Smooth muscle cell (in vitro differentiated cells): Measurements from ENCODE around the gene MMP13. TPM values are rescaled to one million over a fixed set of nuclear protein-coding genes. Genes with fewer than 3 reads are reported as not detected.
A peak's percentile ranks its signal among the peaks of the same experiment; 100 is the strongest.

Source experiments
- DNase-seq: peaks from one replicate; lab custom pipeline; 2025; ENCODE audit not compliant: unreplicated experiment; lab: John Stamatoyannopoulos, UW
- H2AFZ ChIP-seq: fragments of 200-600 bp; sonication (generic); 2 replicates; pipeline ENCODE4 v1.6.0; 2016; ENCODE audit warnings: antibody characterized with exemption, low read depth, mild to moderate bottlenecking
- H3F3A ChIP-seq: fragments of 200-600 bp; sonication (generic); 2 replicates; pipeline ENCODE4 v1.6.0; 2017; ENCODE audit warnings: antibody characterized with exemption, low read depth
- H3K27ac ChIP-seq: fragments of 200-600 bp; sonication (generic); 2 replicates; pipeline ENCODE4 v1.5.1; 2016; ENCODE audit warnings: low read depth, mild to moderate bottlenecking
- H3K27me3 ChIP-seq: fragments of 200-600 bp; sonication (generic); 2 replicates; pipeline ENCODE4 v1.6.1; 2016; ENCODE audit warnings: low read depth, mild to moderate bottlenecking
- H3K36me3 ChIP-seq: fragments of 200-600 bp; sonication (generic); 2 replicates; pipeline ENCODE4 v1.5.1; 2016; ENCODE audit warnings: low read depth
- H3K4me1 ChIP-seq: fragments of 200-600 bp; sonication (generic); 2 replicates; pipeline ENCODE4 v1.5.1; 2016; ENCODE audit warnings: low read depth
- H3K4me2 ChIP-seq: fragments of 200-600 bp; sonication (generic); 2 replicates; pipeline ENCODE4 v1.6.0; 2016; ENCODE audit warnings: mild to moderate bottlenecking
- H3K4me3 ChIP-seq: fragments of 200-600 bp; sonication (generic); 2 replicates; pipeline ENCODE4 v1.5.1; 2016; ENCODE audit warnings: mild to moderate bottlenecking
- H3K79me2 ChIP-seq: fragments of 200-600 bp; sonication (generic); 2 replicates; pipeline ENCODE4 v1.6.0; 2016; ENCODE audit warnings: low read depth, mild to moderate bottlenecking
- H3K9ac ChIP-seq: fragments of 200-600 bp; sonication (generic); 2 replicates; pipeline ENCODE4 v1.6.0; 2016; ENCODE audit warnings: low read depth
- H3K9me3 ChIP-seq: fragments of 200-600 bp; sonication (generic); replicated peaks from 2 replicates; pipeline ENCODE4 v1.5.1; 2016; ENCODE audit warnings: low read depth
- H4K20me1 ChIP-seq: fragments of 200-600 bp; sonication (generic); 2 replicates; pipeline ENCODE4 v1.6.0; 2016; ENCODE audit warnings: low read depth
- WGBS: methylation state at CpG from one replicate; pipeline ENCODE4 v1.1.7; 2016; ENCODE audit warnings: low lambda C conversion rate; 5-methylcytosine and 5-hydroxymethylcytosine counted together
- polyA plus RNA-seq: library from polyadenylated mRNA; unstranded; fragments of >200 nt; fragmentation: Nextera tagmentation; extraction: Ambion mirVana; gene quantifications from 2 replicates; pipeline ENCODE4 v1.2.1, GENCODE V29; 2016
- total RNA-seq: library from RNA; depleted of rRNA; stranded (reverse); fragments of >200 nt; gene quantifications from 2 replicates; pipeline ENCODE4 v1.2.3, GENCODE V29; 2014
- TF ChIP-seq, protein P1 (sequence below): fragments of 200-600 bp; sonication (generic); IDR thresholded peaks from 2 replicates; pipeline ENCODE4 v1.5.1; 2017; ENCODE audit warnings: borderline replicate concordance, mild to moderate bottlenecking, antibody characterized with exemption; ENCODE audit not compliant: insufficient read depth, poor library complexity, severe bottlenecking

Gene MMP13
- total and polyA plus RNA-seq, 2 experiments from 2014 or later = 0.72 to 2.0 TPM

DNA sequence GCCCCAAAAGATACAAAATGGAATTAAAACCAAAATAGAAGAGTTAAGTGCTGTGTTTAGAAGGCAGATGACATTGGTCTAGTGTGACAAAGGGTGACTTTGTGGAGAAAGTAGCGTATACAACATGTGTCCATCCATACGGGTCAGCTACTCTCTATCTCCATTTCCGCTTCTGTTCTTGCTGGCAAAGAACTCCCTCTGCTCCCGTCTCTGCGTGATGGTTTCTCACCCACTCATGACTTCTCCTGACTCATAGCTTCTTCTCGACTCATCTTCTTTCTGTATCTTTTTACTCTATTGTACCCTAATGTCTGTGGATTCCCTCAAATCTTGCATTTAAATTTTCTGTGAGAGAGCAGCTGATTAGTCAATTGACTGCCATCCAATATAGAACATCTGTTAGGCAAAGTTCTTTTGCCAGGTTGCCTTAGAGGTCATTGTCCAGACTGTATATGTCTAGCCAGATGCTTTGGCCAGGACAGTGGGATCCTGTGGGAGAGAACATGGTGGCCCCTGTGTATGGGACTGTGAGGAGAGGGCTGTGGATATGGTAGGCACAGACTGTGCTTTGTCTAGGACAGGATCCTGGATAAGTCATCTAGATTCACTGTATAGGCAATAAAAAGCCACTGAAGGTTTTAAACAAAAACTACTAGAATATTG lies 28.4 kb downstream of the MMP13 start:
- H3K4me3 ChIP-seq = no peak overlapping the region
- H3K79me2 ChIP-seq = no peaks in the 10 kb centered on the region
- H2AFZ ChIP-seq = no peak overlapping the region
- H3K27ac ChIP-seq = no peak overlapping the region
- no peak for DNase-seq
- 67% methylated on average over 6 of the region's 6 CpGs for WGBS
- peaks cover 7% of the 10 kb centered on the region for H3K27me3 ChIP-seq
- no peaks in the 10 kb centered on the region for H3K9me3 ChIP-seq
- H3F3A ChIP-seq = no peaks in the 10 kb centered on the region
- peaks cover 7% of the 10 kb centered on the region for H3K4me1 ChIP-seq
- H4K20me1 ChIP-seq = no peaks in the 10 kb centered on the region
- H3K9ac ChIP-seq = no peak overlapping the region
- H3K4me2 ChIP-seq = no peak overlapping the region
- TF ChIP-seq, protein P1, sequence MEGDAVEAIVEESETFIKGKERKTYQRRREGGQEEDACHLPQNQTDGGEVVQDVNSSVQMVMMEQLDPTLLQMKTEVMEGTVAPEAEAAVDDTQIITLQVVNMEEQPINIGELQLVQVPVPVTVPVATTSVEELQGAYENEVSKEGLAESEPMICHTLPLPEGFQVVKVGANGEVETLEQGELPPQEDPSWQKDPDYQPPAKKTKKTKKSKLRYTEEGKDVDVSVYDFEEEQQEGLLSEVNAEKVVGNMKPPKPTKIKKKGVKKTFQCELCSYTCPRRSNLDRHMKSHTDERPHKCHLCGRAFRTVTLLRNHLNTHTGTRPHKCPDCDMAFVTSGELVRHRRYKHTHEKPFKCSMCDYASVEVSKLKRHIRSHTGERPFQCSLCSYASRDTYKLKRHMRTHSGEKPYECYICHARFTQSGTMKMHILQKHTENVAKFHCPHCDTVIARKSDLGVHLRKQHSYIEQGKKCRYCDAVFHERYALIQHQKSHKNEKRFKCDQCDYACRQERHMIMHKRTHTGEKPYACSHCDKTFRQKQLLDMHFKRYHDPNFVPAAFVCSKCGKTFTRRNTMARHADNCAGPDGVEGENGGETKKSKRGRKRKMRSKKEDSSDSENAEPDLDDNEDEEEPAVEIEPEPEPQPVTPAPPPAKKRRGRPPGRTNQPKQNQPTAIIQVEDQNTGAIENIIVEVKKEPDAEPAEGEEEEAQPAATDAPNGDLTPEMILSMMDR = no peak
- H3K36me3 ChIP-seq = no peaks in the 10 kb centered on the region

DNA sequence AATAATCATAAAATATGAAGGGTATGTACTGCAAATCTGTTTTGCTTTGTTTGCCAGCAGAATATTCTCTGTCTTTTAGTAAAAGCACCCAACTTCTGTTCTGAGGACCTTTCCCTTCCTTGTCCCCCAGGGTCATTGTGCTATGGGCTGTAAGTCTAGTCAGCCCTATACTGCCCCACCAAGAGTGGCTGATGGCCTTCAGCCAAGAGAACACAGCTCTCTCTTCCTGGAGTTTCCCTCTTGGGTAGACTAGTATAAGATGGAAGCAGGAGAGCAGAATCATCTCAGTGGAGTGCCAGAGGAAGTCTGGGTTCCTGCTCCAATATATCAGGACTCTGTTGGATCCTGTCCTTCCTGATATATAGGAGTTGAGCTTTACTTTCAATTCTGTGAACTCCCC lies 29.0 kb downstream of the MMP13 start:
- Histone ChIP-seq H4K20me1 (no peaks in the 10 kb centered on the region), H3K79me2 (no peaks in the 10 kb centered on the region), H3F3A (no peaks in the 10 kb centered on the region), H3K9ac (no peak overlapping the region), H3K4me2 (no peak overlapping the region), H3K36me3 (no peaks in the 10 kb centered on the region), H3K27me3 (peaks cover 5% of the 10 kb centered on the region), H3K27ac (no peak overlapping the region), H3K9me3 (no peaks in the 10 kb centered on the region), H2AFZ (no peak overlapping the region), H3K4me3 (no peak overlapping the region), H3K4me1 (peaks cover 7% of the 10 kb centered on the region)
- TF ChIP-seq, protein P1 = no peak
- no peak for DNase-seq

DNA sequence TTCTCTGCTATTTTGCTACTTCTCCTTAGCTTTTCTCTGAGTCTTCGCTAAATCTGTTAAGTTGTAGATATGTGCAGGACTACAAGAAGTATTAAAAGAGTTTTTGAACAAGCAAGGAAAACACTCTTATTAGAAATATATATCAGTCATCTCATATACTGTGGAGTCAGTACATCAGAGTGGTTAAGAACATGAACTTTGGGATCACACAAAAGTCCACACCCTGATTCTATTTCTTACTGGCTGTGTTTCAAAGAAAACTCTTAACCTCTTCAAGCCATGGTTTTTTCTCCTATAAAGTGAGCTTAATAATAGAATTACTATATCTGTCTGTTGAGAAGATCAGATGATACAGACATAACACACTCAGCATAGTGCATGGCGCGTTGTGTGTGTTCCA lies 29.5 kb downstream of the MMP13 start:
- Histone ChIP-seq H3K4me3 (no peak overlapping the region), H4K20me1 (no peaks in the 10 kb centered on the region), H3K79me2 (no peaks in the 10 kb centered on the region), H3K27me3 (no peaks in the 10 kb centered on the region), H3K4me2 (no peak overlapping the region), H3F3A (no peaks in the 10 kb centered on the region), H3K9me3 (no peaks in the 10 kb centered on the region), H3K36me3 (no peaks in the 10 kb centered on the region), H3K9ac (no peak overlapping the region), H3K27ac (no peak overlapping the region), H2AFZ (no peak overlapping the region), H3K4me1 (peaks cover 7% of the 10 kb centered on the region)
- TF ChIP-seq, protein P1 = no peak
- no peak for DNase-seq
- WGBS = 97% methylated on average over 3 of the region's 3 CpGs

DNA sequence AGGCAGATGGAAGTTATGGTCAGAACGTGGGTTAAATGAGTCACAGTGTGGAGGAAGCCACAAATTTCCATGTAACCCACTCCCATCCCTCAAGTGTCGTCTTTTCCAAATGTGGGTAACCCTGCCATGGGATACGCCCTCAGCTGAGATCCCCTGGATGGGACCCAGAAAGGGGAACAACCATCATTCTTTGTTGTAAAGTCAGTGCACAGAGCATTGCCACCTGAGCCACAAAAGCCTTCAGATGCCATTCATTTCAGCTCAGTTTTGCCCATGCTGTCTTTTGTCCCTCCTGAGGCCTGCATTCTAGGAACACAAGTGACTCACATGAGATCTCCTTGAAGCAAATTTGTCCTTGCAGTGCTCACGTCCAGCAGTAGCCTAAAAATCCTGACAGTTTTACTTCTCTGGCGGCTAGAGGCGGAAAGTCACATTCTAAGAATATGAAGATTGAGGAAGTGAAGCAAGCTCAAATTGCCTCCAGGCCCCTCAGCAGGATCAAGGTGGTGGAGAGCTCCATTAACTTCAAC lies 30.6 kb downstream of the MMP13 start:
- Histone ChIP-seq H2AFZ (no peak overlapping the region), H3K4me1 (peaks cover 7% of the 10 kb centered on the region), H3K36me3 (no peaks in the 10 kb centered on the region), H3K27me3 (no peaks in the 10 kb centered on the region), H3K4me2 (peak overlapping the region; percentile 29), H3K9me3 (no peaks in the 10 kb centered on the region), H4K20me1 (no peaks in the 10 kb centered on the region), H3K79me2 (no peaks in the 10 kb centered on the region), H3K27ac (no peak overlapping the region), H3K4me3 (no peak overlapping the region), H3F3A (no peaks in the 10 kb centered on the region), H3K9ac (no peak overlapping the region)
- TF ChIP-seq, protein P1 = no peak
- 44% methylated on average over 6 of the region's 6 CpGs for WGBS
- no peak for DNase-seq
